Measurements from ENCODE around the gene RXRA.

RXRA gene

GRCh38 chr9:134389642-134390041 lies 63.4 kb downstream of the RXRA start:
- no peak overlapping the region for H3K9ac ChIP-seq (ENCODE audit: low read length in 2 of 2)
- peak overlapping the region; percentile 97 for H3K27ac ChIP-seq (ENCODE audit: low read length)
- H3K9me3 ChIP-seq (ENCODE audit: control insufficient read depth in 2 of 2, low read length in 2 of 2), result no peaks in the 10 kb centered on the region
- no peaks in the 10 kb centered on the region for H3K36me3 ChIP-seq (ENCODE audit: control insufficient read depth in 2 of 2, insufficient read depth in 2 of 2, low read length in 2 of 2)
- peaks cover 87% of the 10 kb centered on the region for H3K4me1 ChIP-seq (ENCODE audit: control insufficient read depth, insufficient read depth, low read length)
- no peaks in the 10 kb centered on the region for H3K27me3 ChIP-seq (ENCODE audit: control insufficient read depth in 1 of 2, insufficient read depth in 2 of 2, low read length in 2 of 2)
- H3K4me3 ChIP-seq (ENCODE audit: low read length in 2 of 2), result no peak overlapping the region

GRCh38 chr9:134390537-134390936 lies 64.3 kb downstream of the RXRA start:
- Histone ChIP-seq H3K9ac (ENCODE audit: low read length in 2 of 2) (no peak overlapping the region), H3K27ac (ENCODE audit: low read length) (peak overlapping the region; percentile 18), H3K27me3 (ENCODE audit: control insufficient read depth in 1 of 2, insufficient read depth in 2 of 2, low read length in 2 of 2) (no peaks in the 10 kb centered on the region), H3K9me3 (ENCODE audit: control insufficient read depth in 2 of 2, low read length in 2 of 2) (no peaks in the 10 kb centered on the region), H3K4me1 (ENCODE audit: control insufficient read depth, insufficient read depth, low read length) (peaks cover 87% of the 10 kb centered on the region), H3K4me3 (ENCODE audit: low read length in 2 of 2) (no peak overlapping the region), H3K36me3 (ENCODE audit: control insufficient read depth in 2 of 2, insufficient read depth in 2 of 2, low read length in 2 of 2) (no peaks in the 10 kb centered on the region)

- Histone ChIP-seq H3K27ac (ENCODE audit: low read length) (peak overlapping the region; percentile 18), H3K4me1 (ENCODE audit: control insufficient read depth, insufficient read depth, low read length) (peaks cover 87% of the 10 kb centered on the region), H3K27me3 (ENCODE audit: control insufficient read depth in 1 of 2, insufficient read depth in 2 of 2, low read length in 2 of 2) (no peaks in the 10 kb centered on the region), H3K9me3 (ENCODE audit: control insufficient read depth in 2 of 2, low read length in 2 of 2) (no peaks in the 10 kb centered on the region), H3K4me3 (ENCODE audit: low read length in 2 of 2) (no peak overlapping the region), H3K9ac (ENCODE audit: low read length in 2 of 2) (no peak overlapping the region), H3K36me3 (ENCODE audit: control insufficient read depth in 2 of 2, insufficient read depth in 2 of 2, low read length in 2 of 2) (no peaks in the 10 kb centered on the region)
Observed at GRCh38 chr9:134390947-134391318, 64.7 kb downstream of the RXRA start.

- Histone ChIP-seq H3K27me3 (ENCODE audit: control insufficient read depth in 1 of 2, insufficient read depth in 2 of 2, low read length in 2 of 2) (no peaks in the 10 kb centered on the region), H3K9me3 (ENCODE audit: control insufficient read depth in 2 of 2, low read length in 2 of 2) (no peaks in the 10 kb centered on the region), H3K27ac (ENCODE audit: low read length) (peak overlapping the region; percentile 18), H3K4me1 (ENCODE audit: control insufficient read depth, insufficient read depth, low read length) (peaks cover 87% of the 10 kb centered on the region), H3K9ac (ENCODE audit: low read length in 2 of 2) (no peak overlapping the region), H3K36me3 (ENCODE audit: control insufficient read depth in 2 of 2, insufficient read depth in 2 of 2, low read length in 2 of 2) (no peaks in the 10 kb centered on the region), H3K4me3 (ENCODE audit: low read length in 2 of 2) (no peak overlapping the region)
Observed at GRCh38 chr9:134391319-134392231, 65.3 kb downstream of the RXRA start.

GRCh38 chr9:134392900-134393299 lies 66.6 kb downstream of the RXRA start:
- H3K27ac ChIP-seq (ENCODE audit: low read length), result no peak overlapping the region
- peaks cover 80% of the 10 kb centered on the region for H3K4me1 ChIP-seq (ENCODE audit: control insufficient read depth, insufficient read depth, low read length)
- H3K27me3 ChIP-seq (ENCODE audit: control insufficient read depth in 1 of 2, insufficient read depth in 2 of 2, low read length in 2 of 2), result no peaks in the 10 kb centered on the region
- no peak overlapping the region for H3K9ac ChIP-seq (ENCODE audit: low read length in 2 of 2)
- H3K9me3 ChIP-seq (ENCODE audit: control insufficient read depth in 2 of 2, low read length in 2 of 2), result no peaks in the 10 kb centered on the region
- no peaks in the 10 kb centered on the region for H3K36me3 ChIP-seq (ENCODE audit: control insufficient read depth in 2 of 2, insufficient read depth in 2 of 2, low read length in 2 of 2)
- H3K4me3 ChIP-seq (ENCODE audit: low read length in 2 of 2), result no peak overlapping the region

- Histone ChIP-seq H3K4me3 (ENCODE audit: low read length in 2 of 2) (no peak overlapping the region), H3K36me3 (ENCODE audit: control insufficient read depth in 2 of 2, insufficient read depth in 2 of 2, low read length in 2 of 2) (no peaks in the 10 kb centered on the region), H3K27me3 (ENCODE audit: control insufficient read depth in 1 of 2, insufficient read depth in 2 of 2, low read length in 2 of 2) (no peaks in the 10 kb centered on the region), H3K9me3 (ENCODE audit: control insufficient read depth in 2 of 2, low read length in 2 of 2) (no peaks in the 10 kb centered on the region), H3K9ac (ENCODE audit: low read length in 2 of 2) (no peak overlapping the region), H3K4me1 (ENCODE audit: control insufficient read depth, insufficient read depth, low read length) (peaks cover 77% of the 10 kb centered on the region), H3K27ac (ENCODE audit: low read length) (no peak overlapping the region)
Observed at GRCh38 chr9:134393582-134394280, 67.5 kb downstream of the RXRA start.

- Histone ChIP-seq H3K9ac (ENCODE audit: low read length in 2 of 2) (no peak overlapping the region), H3K36me3 (ENCODE audit: control insufficient read depth in 2 of 2, insufficient read depth in 2 of 2, low read length in 2 of 2) (no peaks in the 10 kb centered on the region), H3K27ac (ENCODE audit: low read length) (no peak overlapping the region), H3K4me3 (ENCODE audit: low read length in 2 of 2) (no peak overlapping the region), H3K27me3 (ENCODE audit: control insufficient read depth in 1 of 2, insufficient read depth in 2 of 2, low read length in 2 of 2) (no peaks in the 10 kb centered on the region), H3K4me1 (ENCODE audit: control insufficient read depth, insufficient read depth, low read length) (peaks cover 66% of the 10 kb centered on the region), H3K9me3 (ENCODE audit: control insufficient read depth in 2 of 2, low read length in 2 of 2) (peaks cover 4% of the 10 kb centered on the region in 2 donors)
Observed at GRCh38 chr9:134395002-134395517, 68.8 kb downstream of the RXRA start.

GRCh38 chr9:134395737-134396257 lies 69.5 kb downstream of the RXRA start:
- no peaks in the 10 kb centered on the region for H3K27me3 ChIP-seq (ENCODE audit: control insufficient read depth in 1 of 2, insufficient read depth in 2 of 2, low read length in 2 of 2)
- no peak overlapping the region for H3K9ac ChIP-seq (ENCODE audit: low read length in 2 of 2)
- no peak overlapping the region for H3K4me3 ChIP-seq (ENCODE audit: low read length in 2 of 2)
- no peak overlapping the region for H3K27ac ChIP-seq (ENCODE audit: low read length)
- no peaks in the 10 kb centered on the region for H3K36me3 ChIP-seq (ENCODE audit: control insufficient read depth in 2 of 2, insufficient read depth in 2 of 2, low read length in 2 of 2)
- peaks cover 64% of the 10 kb centered on the region for H3K4me1 ChIP-seq (ENCODE audit: control insufficient read depth, insufficient read depth, low read length)
- peaks cover 4% of the 10 kb centered on the region in 2 donors for H3K9me3 ChIP-seq (ENCODE audit: control insufficient read depth in 2 of 2, low read length in 2 of 2)

GRCh38 chr9:134396258-134396742 lies 70.0 kb downstream of the RXRA start:
- Histone ChIP-seq H3K36me3 (ENCODE audit: control insufficient read depth in 2 of 2, insufficient read depth in 2 of 2, low read length in 2 of 2) (no peaks in the 10 kb centered on the region), H3K4me3 (ENCODE audit: low read length in 2 of 2) (no peak overlapping the region), H3K27me3 (ENCODE audit: control insufficient read depth in 1 of 2, insufficient read depth in 2 of 2, low read length in 2 of 2) (no peaks in the 10 kb centered on the region), H3K4me1 (ENCODE audit: control insufficient read depth, insufficient read depth, low read length) (peaks cover 60% of the 10 kb centered on the region), H3K9me3 (ENCODE audit: control insufficient read depth in 2 of 2, low read length in 2 of 2) (peaks cover 4% of the 10 kb centered on the region in 2 donors), H3K27ac (ENCODE audit: low read length) (no peak overlapping the region), H3K9ac (ENCODE audit: low read length in 2 of 2) (no peak overlapping the region)

- Histone ChIP-seq H3K9me3 (ENCODE audit: control insufficient read depth in 2 of 2, low read length in 2 of 2) (peaks cover 4% of the 10 kb centered on the region in 2 donors), H3K27ac (ENCODE audit: low read length) (no peak overlapping the region), H3K27me3 (ENCODE audit: control insufficient read depth in 1 of 2, insufficient read depth in 2 of 2, low read length in 2 of 2) (no peaks in the 10 kb centered on the region), H3K9ac (ENCODE audit: low read length in 2 of 2) (no peak overlapping the region), H3K36me3 (ENCODE audit: control insufficient read depth in 2 of 2, insufficient read depth in 2 of 2, low read length in 2 of 2) (no peaks in the 10 kb centered on the region), H3K4me3 (ENCODE audit: low read length in 2 of 2) (no peak overlapping the region), H3K4me1 (ENCODE audit: control insufficient read depth, insufficient read depth, low read length) (peaks cover 58% of the 10 kb centered on the region)
Observed at GRCh38 chr9:134396825-134397224, 70.6 kb downstream of the RXRA start.
